Uterus (tissue), 2 donors: ENCODE data around the gene SNRPD3.
A peak's percentile ranks its signal among the peaks of the same experiment; 100 is the strongest.

Source experiments
- POLR2A ChIP-seq, 2 donors: fragments of 450-650 bp; IDR thresholded peaks; one replicate each; pipeline ENCODE4 v1.6.1; 2016; ENCODE audit warnings: antibody characterized with exemption in 2 of 2, mild to moderate bottlenecking in 1 of 2, moderate library complexity in 1 of 2
- TF ChIP-seq, protein P1 (sequence below), 4 experiments: fragments of 200-600 bp in 2 of 4; fragments of 450-650 bp in 2 of 4; sonication (generic) in 2 of 4; IDR thresholded peaks; one replicate each; pipeline ENCODE4 v1.5.1; 2016 to 2019; ENCODE audit warnings: antibody characterized with exemption in 4 of 4, mild to moderate bottlenecking in 2 of 4, moderate library complexity in 1 of 4

DNA sequence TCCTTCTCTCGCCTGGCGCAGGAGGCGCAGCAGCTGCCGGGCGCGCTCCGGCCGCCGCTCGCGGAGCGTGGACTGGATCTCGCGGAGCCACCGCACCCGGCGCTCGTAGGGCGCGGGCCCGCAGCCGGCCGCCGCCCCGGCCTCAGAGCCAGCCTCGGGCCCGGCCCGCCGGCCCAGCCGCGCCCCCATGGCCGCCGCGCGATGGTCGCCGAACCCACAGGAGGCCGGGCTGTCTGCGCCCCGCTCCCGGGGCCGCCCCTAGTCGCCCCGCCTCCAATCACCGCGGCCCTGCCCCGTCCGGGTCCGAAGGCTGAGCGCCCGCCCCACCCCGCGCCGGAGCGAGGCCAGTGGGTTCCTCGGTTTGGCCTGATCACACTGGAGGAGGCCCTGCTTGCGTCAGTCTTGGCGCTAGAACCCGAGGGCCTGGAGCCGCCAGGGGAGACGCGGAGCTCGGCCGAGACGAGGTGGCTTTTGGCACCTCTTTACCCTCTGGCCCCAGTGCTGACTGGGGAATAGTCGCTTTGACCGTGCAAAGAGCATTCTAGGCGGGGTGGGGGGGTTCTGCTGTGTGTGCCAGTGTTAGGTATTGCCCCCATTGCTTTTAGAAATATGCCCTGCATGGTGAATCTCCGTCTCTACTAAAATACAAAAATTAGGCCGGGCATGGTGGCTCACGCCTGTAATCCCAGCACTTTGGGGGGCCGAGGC, 37.2 kb downstream of the SNRPD3 start, which contains the start of gene LRRC75B:
- TF ChIP-seq POLR2A (IDR thresholded peaks at IDR 0.05) = peak in 1 of 2 donors; percentile 60
- TF ChIP-seq, protein P1, sequence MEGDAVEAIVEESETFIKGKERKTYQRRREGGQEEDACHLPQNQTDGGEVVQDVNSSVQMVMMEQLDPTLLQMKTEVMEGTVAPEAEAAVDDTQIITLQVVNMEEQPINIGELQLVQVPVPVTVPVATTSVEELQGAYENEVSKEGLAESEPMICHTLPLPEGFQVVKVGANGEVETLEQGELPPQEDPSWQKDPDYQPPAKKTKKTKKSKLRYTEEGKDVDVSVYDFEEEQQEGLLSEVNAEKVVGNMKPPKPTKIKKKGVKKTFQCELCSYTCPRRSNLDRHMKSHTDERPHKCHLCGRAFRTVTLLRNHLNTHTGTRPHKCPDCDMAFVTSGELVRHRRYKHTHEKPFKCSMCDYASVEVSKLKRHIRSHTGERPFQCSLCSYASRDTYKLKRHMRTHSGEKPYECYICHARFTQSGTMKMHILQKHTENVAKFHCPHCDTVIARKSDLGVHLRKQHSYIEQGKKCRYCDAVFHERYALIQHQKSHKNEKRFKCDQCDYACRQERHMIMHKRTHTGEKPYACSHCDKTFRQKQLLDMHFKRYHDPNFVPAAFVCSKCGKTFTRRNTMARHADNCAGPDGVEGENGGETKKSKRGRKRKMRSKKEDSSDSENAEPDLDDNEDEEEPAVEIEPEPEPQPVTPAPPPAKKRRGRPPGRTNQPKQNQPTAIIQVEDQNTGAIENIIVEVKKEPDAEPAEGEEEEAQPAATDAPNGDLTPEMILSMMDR (IDR thresholded peaks at IDR 0.05) = peak in 1 of 4 experiments; percentile 5
